Fibroblast of mammary gland (primary cell): ENCODE measurements around the gene GRB14.

Experiments used
- DNase-seq: peaks from one replicate; pipeline ENCODE4 v3.0.0-alpha.2; 2010; ENCODE audit warnings: low read depth
- H3K4me3 ChIP-seq: 2 replicates; pipeline ENCODE4 v1.5.1; 2011; ENCODE audit warnings: low read depth, mild to moderate bottlenecking, low read length, moderate library complexity; ENCODE audit not compliant: control insufficient read depth
- TF ChIP-seq, protein P1 (sequence below): conservative IDR thresholded peaks from 2 replicates; pipeline ENCODE4 v1.5.1; 2011; ENCODE audit warnings: low read depth, low read length, inconsistent platforms; ENCODE audit not compliant: control insufficient read depth, insufficient read depth

GRB14 gene

DNA sequence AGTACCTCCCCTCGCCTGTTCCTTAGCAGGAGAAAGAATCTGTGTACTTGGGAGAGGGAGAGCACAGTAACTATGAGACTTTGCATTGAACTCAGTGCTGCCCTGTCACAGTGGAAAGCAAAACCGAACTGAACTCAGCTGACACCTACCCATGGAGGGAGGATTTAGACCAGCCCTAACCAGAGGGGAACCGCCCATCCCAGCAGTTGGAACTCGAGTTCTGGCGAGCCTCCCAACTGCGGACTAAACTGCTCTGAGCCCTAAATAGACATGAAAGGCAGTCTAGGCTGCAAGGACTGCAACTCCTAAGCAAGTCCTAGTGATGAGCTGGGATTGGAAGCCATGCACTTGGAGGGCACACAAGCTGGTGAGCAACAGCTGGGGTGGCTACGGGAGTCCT is 110.4 kb downstream of the GRB14 start:
- no peak overlapping the region for H3K4me3 ChIP-seq
- no peak for DNase-seq
- TF ChIP-seq, protein P1, sequence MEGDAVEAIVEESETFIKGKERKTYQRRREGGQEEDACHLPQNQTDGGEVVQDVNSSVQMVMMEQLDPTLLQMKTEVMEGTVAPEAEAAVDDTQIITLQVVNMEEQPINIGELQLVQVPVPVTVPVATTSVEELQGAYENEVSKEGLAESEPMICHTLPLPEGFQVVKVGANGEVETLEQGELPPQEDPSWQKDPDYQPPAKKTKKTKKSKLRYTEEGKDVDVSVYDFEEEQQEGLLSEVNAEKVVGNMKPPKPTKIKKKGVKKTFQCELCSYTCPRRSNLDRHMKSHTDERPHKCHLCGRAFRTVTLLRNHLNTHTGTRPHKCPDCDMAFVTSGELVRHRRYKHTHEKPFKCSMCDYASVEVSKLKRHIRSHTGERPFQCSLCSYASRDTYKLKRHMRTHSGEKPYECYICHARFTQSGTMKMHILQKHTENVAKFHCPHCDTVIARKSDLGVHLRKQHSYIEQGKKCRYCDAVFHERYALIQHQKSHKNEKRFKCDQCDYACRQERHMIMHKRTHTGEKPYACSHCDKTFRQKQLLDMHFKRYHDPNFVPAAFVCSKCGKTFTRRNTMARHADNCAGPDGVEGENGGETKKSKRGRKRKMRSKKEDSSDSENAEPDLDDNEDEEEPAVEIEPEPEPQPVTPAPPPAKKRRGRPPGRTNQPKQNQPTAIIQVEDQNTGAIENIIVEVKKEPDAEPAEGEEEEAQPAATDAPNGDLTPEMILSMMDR = no peak

DNA sequence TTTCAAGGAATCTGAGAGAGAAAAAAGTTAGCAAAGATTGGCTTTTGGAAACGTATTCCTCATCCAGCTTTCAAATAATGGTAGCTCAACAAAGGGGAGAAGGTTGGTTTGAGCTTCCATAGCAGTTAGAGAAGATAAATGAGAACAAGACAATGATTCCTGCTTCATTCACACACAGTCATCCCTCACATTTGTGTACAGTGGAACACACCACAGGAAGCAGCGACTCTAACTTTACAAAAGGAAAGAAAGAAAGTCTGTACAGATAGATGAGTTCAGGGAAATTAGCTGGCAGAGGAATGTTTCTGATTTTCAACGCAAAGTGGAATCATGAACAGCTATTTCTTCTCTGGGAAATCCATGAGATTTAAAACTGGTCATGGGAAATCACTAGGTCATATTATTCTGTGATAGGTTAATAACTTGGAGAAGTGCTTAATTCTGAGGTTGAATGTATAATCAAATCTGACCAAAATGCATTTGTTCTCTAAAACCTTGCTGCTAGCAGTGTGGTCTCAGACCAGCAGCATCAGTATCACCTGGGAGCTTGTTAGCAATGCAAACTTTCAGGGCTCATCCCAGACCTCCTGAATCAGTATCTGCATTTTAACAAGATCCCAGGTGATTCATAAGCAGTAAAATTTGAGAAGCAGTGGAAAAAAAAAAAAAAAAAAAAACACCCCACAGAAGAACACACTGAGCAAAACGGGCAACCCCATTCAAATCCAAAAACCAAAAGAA is 112.0 kb downstream of the GRB14 start:
- no peak overlapping the region for H3K4me3 ChIP-seq
- TF ChIP-seq, protein P1 = no peak
- no peak for DNase-seq

DNA sequence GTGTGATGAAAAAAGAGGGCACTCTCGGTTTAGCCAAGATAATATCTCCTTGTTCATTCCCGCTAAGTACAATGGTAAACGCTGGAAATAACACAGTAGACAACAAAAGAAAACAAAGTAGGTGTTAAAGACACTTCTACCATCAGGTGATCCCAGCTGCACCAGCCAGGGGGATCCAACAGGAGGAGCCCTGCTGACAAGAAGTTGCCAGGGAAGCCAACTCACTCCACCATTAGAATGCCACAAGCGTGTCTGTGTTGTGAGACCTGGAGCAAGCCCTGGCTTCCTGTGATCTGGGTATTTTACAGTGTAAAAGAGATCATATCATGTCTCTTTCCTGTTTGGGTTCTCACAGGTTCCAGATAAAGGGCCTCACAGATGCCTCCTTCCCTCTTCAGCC is 117.0 kb downstream of the GRB14 start:
- TF ChIP-seq, protein P1 = peak; percentile 30
- no peak overlapping the region for H3K4me3 ChIP-seq
- DNase-seq = no peak

DNA sequence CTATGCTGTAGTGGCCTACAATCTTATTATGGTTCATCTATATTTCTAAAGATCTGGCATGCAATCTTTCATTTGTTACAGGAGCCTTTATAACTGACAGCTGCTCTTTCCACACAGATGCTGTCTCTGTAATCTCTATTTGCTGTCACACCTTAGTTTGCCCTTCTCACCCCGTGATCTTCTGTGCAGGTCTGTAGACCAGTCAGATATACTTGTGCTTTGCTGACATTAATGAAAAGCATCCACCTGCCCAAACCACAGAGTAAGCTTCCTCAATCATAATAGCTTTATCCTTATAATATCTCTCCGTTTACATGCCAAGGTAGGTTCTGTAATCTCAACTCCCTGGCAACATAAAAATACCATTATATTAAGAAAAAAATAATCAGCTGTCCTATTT is 122.4 kb downstream of the GRB14 start:
- TF ChIP-seq, protein P1 = no peak
- no peak for DNase-seq

DNA sequence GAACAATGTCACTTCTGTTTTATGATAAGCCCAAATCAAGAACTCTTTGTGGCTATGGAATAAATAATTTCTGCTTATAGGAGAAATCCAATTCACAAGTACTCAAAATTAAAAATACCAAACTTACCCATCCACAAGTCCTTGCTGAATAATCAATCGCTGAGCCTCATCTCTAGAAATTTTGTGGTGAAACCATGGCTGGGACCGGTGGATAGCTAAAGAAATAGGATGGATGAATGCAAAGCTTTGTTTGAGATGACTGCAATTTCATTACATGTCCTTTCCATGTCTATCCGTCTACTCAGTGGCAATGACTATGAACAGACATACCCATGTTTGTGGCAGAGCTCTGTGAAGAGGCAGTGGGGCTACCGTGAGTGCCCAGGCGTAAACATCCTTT is 124.4 kb downstream of the GRB14 start:
- no peak for DNase-seq
- TF ChIP-seq, protein P1 = no peak
- no peak overlapping the region for H3K4me3 ChIP-seq

More for the DNA sequence above, 122.4 kb downstream of the GRB14 start:
- H3K4me3 ChIP-seq = no peak overlapping the region

DNA sequence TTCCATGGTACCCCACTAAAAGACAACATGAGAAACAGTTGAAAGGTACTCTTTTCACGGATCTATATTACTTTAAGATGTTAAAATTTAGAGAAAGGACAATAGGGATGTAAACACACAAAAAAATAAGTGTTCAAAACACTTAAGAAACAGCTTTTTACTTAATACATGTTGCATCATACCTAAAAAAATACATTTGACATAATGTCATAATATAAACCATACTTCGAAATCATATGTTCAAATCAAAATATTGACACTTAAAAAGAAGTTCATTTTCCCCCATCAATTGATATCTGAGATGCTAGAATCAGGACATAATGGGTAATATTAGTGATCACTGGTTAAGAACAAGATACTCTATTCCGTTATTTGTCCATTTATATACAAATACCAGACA is 124.9 kb downstream of the GRB14 start:
- H3K4me3 ChIP-seq = no peak overlapping the region
- TF ChIP-seq, protein P1 = no peak
- no peak for DNase-seq
